PC-9 (cell line): ENCODE results near the gene ARCN1.

Experiments used
- CTCF ChIP-seq: fragments of 200-600 bp; sonication (generic); conservative IDR thresholded peaks from 2 replicates; pipeline ENCODE4 v1.6.1; 2017; ENCODE audit warnings: mixed run types, antibody characterized with exemption, mild to moderate bottlenecking, moderate library complexity
- EZH2 ChIP-seq: fragments of 200-600 bp; sonication (generic); IDR thresholded peaks from 2 replicates; pipeline ENCODE4 v1.8.0; 2017; ENCODE audit warnings: antibody characterized with exemption, low read depth

- TF ChIP-seq CTCF (no peak), EZH2 (no peak)
These were observed 42.0 kb upstream of the ARCN1 start for GRCh38 chr11:118530180-118530682.
